HG03558 (cell line): ENCODE data around the gene ADD3.

Source experiments
- ATAC-seq: cut with Tn5 transposase; IDR thresholded peaks from one replicate; pipeline ENCODE4 v1.9.1; 2021; ENCODE audit warnings: moderate number of reproducible peaks; ENCODE audit not compliant: unreplicated experiment; ENCODE audit errors: extremely low read depth

The ADD3 gene

DNA sequence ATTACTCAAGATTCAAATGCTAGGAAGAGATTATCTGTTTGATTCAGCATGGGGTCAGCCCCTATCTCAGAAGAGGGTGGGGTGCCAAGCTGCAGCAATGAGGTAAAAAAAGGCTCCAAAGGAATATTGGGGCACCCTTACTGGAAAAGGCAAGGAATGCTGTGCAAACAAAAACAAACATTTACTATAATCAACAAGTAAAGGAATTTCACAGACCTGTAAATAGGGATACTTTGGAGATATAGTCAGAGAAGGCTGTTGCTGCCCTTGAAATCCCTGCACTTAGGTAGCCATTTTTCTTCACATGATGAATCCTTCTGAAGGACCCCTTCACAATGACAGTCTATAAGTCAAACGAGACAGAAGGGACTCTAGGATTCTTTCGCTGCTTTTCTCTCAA is 10.6 kb upstream of the ADD3 start:
- ATAC-seq: no peak

DNA sequence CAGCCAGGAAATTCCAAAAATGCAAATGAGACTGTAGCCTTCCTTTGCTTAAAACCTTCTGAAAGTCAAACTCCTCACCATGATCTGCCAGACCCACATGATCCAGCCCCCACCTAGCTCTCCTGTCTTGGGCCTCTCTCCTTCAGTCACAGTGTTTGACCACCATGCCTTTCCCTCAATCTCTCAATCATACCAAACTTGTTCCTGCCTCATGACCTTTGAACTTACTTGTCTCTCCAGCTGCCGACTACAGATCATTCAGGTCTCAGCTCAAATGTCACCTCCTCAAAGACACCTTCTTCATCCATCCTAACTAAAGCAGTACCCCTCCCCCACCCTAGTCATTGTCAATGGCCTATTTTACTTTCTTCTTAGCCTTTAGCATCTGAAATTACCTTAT is 9.3 kb upstream of the ADD3 start:
- no peak for ATAC-seq

DNA sequence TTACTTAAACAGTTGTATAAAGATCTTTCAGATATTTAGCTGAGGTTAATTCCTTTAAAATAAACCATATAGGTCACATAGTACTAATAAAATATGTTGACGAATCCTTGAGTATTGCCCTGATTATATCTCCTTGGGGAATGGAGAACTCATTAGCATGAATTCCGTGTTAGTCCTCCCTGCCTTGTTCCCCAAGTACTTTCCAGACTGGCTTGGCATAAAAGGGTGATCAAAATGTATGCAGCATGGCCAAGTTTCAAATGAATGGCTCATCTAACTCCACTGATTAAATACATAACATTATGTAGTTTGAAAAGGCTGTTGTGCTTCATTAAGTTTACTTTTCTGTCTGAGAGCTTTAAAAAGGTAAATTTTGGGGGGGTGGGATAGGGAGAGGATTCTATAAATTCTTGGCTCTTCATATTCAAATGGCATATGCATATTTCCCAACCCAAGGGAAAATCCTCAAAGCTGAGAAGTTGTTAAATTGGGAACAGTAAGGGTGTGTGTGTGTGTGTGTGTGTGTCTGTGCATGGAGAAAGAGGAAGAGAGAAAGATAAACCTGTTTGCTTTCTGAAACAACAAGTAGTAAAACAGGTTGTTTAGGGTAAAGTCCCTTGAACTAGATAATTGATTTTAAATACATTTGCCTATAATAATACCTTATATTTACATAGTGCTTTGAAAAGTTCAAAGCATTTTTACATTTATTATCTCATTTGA is 4.8 kb upstream of the ADD3 start:
- no peak for ATAC-seq

DNA sequence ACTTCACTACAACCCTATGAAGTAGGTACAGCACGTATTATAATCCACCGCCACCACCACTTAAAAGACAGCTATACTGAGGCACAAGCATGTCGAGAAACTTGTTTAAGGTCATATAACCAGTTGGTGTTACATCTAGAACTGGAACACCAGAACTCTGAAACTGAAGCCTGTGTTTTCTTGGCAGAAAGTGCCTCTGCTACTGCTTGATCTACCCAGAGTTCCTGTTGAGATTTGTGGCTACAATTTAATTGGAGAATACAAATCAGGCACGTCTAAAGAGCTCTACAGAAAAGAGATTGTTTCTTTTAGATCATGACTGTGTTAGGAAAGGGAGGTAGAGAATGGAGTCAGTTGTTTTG is 4.3 kb upstream of the ADD3 start:
- no peak for ATAC-seq

DNA sequence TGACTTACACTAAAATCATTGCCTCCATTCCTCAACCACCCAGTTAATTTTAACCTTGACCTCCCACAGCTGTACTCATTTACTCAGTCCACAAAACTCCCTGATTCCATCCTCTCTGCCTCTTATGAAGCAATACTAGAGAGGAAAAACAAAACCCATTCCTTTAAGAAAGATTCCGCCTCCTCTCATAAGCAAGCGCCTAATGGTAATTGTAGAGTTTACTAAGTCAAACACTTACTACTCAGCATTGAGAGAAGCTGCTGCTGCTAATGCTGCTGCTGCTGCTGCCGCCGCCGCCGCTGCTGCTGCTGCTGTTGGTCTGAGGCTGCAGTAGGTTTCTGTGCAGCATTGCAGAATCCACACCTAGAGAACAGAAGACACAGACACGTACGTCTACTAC is 2.1 kb upstream of the ADD3 start:
- ATAC-seq: no peak

DNA sequence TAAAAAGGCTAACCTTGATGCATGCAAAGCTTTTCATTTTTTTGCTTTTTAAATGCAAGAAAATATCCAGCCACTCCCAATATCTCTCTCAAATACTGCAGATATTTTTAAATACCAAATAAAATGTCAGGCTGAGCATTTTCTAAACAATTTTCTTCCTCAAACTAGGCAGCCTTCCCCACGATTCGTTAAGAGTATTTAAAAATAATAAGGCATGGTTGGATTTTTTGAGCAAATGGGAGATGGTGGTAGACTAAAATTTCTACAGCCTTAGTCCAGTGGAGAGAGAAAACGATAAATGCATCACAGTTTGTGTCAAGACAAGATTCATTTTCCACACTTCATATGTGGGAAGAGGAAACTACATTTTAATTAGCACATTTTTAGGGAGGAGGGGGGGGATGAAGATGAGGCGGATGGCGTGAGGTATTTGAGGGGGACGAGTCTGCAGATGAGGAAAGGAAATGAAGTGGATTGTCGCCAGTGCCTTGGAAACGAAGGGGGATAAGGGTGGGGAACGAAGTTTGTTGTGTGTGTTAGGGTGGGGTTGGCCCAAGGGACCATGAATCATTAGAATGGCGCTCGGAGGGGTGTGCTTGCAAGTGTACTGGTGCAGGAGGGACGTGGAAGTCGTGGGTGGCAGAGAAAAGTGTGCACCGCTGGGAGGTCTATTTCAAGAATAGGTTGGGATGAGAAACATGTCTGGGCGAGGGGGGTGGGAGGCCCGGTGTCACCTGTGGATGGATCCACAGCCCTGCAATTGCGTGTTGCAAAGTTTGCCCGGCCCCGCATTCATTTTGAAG is 1.2 kb upstream of the ADD3 start:
- no peak for ATAC-seq

DNA sequence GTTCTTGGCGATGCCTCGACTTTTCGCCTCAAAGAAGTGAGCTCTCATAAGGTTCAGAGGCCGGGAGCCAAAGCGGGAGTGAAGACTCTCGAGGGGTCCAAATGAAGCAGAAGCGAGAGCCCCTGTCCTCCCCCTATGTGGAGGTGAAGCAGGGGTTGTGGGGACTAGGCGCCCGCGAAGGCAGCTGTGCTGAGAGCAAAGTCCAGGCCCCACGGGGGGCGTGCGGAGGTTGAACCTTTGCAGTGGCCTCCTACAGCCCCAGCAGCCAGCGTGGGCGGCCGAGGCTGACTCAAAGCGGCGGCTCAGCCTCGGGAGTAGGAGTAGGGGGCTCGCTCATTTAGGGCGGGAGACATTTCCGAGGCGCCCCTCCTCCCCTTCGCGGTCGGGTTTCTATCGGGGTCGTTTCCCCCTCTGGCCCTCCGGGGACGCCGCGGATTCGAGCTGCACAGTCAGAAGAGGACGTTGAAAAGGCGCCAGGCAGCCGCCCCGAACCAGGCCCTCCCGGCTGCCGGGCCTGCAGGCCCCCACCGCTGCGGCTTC is 553 bp upstream of the ADD3 start:
- peak; percentile 1 for ATAC-seq

DNA sequence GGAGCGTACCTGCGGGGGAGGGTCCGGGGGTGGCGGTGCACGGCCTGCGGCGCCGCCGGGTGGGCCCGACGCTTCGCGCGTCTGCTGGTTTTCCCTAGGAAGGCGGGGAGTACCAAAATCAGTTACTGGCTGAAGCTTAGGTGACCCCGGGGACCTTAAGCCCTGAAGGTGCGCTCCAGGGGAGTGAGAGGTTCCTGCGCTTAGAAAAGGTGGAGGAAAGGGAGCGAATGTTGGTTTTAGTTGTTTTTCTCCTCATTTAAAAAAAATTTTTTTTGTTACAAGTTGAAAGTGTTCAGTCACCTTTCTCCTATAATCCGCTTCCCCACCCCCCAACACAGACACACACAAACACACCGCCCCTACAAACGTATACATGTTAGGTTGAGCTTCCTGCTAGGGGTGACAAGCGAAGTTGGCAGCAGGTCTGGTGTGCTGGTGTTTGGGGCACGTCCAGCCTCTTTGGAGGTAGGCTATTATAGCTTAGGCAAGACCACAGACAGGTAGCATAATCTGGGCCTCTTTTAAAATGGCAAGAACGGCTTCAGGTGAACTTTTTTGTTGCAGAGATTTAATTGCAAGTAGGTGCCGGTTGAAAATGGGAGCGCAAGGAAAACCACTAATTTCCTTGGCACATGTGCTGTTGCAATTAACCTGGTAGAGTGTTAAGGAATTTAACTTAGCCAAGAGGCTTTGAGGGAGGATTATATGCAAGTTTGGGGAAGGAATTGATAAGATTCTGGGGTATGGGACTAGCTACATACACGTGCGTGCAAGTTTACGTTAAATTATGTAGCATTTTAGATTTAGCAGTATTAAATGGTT is 945 bp downstream of the ADD3 start:
- no peak for ATAC-seq

DNA sequence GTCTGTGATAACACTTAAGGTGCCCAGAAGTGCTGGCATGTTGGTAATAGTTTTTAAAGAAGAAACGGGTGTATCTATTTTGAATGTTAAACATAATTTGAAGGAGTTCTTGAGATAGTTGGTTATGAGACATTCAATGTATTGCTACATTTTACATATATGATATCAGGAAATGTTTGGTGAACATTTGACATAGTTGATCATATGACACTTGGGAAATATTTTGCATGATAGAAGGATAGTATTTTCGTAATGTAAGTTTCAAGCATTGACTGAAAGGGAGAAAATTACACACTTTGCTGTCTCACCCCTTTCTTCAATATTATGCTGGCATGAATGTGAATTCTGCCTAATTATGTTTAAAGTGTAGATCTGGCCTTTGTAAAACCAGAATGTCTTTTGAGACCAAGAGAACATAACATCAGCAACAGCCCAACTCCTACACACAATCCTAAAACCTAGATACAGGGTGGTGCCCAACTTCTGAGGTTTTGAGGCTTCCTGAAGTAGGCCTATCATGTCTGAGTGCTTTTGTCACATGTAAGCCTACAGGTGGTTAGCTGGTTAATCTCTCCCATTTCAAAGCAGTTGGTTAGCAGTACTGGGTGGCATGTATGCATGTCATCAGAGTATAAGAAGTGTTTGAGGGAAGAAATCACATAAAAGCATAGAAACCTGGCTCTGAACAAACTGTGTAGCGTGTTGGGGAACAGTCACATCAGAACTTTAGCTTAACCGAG is 2.1 kb downstream of the ADD3 start:
- peak; percentile 33 for ATAC-seq

DNA sequence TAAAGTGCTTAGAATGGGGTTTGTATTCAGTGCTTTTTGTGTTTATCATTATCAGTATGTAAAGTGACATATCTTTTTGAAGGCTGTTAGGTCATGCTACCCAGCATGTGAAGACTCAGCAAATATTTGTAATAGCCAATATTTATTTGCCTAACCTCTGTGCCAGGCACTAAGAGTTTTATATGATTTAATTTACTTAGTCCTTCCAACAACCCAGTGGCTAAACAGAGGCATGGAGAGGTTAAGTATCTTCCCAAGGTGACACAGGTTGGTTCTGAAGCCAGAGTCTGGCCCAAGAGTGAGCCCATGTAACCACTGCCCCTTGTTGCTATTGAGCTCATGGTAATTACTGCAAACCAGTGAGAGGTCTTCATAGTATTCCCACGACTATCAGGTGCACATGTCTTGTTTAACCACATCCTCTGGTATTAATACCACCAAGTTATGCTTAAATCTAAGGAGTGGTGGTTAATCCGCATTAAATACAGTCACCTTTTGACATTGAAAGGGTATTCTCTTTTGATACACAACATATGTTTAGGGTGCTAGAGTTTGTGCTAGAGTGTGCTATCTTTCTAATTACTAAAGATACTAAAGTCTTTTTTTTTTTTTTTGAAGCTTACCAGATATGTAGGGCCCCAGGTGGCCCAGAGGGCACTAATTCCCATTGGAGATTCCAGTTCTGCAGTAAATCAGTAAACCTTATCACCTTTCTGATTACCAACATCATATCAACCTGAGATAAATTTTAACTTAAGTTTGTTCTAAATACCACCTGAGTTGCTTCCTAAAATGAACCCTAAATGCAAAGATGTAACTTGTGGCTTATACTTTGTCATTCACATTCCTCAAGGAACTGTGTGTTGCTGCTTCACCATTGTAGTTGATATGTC is 2.9 kb downstream of the ADD3 start:
- no peak for ATAC-seq

DNA sequence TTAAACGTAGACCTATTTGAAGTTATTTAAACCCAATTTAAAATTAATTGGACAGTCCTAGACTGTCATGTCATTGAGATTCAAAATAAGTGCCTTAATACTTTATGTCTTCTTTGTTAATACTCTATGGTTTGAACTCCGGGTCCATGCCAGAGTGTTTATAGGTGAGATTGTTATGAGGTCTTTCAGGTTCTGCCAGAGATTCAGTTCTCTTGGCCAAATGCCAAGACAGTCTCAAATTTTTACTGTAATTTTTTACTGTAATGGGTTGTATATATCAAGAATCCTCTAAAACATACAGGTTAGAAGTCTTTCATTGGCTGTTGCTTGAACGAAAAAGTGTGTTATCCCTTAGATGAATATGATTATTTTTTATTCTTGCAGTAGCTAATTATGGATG is 3.9 kb downstream of the ADD3 start:
- ATAC-seq: no peak

DNA sequence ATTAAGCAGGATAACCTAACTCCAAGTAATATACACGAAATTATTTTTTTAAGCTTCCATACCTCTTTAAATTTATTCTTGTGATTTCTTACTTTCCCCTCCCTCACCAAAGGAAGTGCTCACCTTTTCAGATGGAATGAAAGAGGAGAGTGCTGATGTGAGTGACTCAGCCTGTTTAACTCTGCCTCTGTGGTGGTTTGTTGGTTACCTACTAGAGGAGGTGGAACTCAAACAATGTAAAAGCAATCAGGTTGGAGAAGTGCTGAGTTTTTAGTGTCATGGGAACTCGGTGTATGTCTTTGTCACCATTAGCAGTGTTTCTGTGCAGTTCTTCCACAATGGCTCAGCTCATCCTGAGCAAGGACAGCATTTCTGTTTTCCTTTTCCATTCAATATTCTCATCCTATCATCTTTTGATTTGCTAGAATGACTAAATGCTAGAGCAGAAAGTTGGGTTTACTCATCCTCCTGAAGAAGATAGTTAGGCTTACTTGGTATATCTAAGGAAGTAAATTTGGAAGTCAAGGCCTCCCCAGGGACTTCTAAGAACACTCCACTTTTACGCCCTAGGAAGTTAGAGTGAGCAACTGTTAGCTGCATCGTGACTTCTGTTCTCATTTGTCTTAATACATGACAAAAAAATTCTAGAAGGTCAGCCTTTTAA is 6.0 kb downstream of the ADD3 start:
- ATAC-seq: no peak

DNA sequence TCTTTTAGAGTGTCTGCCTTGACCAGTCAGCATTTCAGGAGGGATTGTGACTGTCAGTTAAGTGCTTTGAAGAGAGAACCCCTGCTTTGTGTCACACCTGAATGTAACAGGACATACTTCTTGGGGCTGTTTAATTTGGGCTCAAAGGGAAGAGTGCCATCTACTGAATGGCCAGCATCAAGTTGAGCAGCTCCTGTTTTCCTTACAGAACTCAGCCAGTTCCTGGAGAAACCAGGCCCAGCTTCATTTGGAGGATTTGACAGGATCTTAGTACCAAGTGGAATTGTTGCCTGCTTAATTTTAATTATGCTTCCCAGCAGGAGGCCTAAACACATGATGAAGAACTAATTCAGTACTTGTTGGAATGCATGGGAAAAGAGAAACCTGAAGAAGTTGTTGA is 8.3 kb downstream of the ADD3 start:
- ATAC-seq: no peak

DNA sequence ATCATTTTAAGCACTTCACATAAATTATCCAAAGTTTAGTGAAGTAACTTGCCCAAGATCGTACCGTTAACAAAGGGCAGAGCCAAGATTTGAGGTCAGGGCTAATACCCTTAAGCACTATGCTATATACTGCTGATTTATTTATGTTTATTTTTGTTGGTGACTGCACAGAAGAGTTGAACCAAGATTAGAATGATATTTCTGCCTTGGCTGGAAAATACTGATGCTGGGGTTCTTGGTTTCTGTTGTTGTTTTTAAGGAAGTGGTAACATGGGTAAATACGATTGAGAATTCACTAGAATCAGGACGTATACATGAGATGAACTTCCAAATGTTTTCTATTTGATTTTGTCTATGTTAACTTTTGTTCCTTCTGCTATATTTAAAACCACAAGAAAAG is 9.3 kb downstream of the ADD3 start:
- ATAC-seq: no peak

DNA sequence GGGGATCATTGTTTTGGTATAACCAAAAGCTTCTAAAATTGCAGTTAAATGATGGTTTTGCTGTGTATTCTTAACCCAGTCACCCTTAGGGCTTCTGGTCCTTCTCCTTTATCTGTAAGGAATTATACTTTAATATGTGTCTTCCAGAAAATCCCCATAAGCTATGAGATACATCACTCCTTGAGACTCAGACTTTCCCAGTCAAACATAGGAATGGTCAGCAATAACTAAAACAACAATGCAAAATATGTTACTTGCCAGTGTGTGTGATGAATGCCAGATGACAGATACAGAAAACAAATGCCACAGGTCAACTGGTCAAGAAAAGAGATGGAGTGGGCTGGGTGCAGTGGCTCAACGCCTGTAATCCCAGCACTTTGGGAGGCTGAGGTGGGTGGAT is 10.1 kb downstream of the ADD3 start:
- ATAC-seq: no peak

DNA sequence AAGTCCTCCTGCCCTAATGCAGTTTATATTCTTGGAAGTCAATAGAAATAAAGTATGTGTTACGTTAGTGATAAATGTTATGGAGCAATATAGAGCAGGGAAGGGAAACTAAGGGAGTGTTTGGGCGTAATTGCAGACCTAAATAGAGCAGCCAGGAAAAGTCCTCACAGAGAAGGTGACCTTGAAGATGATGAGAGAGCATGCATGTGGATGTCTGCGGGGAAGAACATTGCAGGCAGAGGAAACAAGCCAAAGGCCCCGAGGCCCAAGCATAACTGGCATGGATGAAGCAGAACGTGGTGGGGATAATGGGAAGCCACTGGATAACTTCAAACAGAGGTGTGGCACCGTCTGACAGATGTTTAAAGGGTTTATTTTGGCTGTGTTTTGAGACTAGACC is 12.5 kb downstream of the ADD3 start:
- ATAC-seq: no peak

DNA sequence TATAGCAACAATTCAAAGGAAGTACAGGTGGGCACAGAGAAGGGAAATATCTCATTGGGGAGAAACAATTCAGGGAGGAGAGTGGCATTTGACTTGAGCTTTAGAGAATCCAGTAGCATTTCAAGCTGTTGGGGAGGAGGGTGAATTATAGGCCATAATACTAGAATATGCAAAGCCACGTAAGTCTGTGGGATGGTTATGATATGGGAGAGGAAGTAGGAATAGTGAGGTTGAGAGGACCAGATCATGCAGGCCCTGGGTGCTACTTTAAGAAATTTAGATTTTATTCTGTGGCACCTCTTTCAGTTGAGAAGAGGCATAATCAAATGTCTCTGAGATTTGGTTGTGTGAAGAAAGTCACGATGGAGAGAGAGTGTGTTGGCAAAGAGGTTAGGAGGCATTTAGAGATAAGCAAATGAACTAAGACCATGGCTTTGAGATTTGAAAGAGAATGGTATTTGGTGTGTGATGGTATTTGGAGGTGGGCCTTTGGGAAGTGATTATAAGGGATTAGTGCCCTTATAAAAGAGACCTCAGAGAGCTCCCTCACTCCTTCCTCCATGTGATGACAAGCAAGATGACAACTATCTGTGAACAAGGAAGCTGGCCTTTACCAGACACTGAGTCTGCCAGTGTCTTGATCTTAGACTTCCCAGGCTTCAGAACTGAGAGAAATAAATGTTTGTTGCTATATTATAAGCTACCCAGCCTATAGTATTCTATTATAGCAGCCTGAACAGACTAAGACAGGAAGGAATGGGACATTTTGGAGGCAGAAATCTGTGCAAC is 15.1 kb downstream of the ADD3 start:
- no peak for ATAC-seq
